Kidney epithelial cell (primary cell): ENCODE data around the gene DNAJC19. TPM values are rescaled to one million over a fixed set of nuclear protein-coding genes. Genes with fewer than 3 reads are reported as not detected.
A peak's percentile ranks its signal among the peaks of the same experiment; 100 is the strongest.

Experiments
- DNase-seq: peaks from one replicate; pipeline ENCODE4 v3.0.0-alpha.2; 2010; ENCODE audit warnings: low read depth
- H3K27me3 ChIP-seq: 2 replicates; pipeline ENCODE4 v1.6.0; 2011; ENCODE audit warnings: low read length; ENCODE audit not compliant: control insufficient read depth, insufficient read depth
- H3K36me3 ChIP-seq: 2 replicates; pipeline ENCODE4 v1.5.1; 2011; ENCODE audit warnings: low read length; ENCODE audit not compliant: control insufficient read depth, insufficient read depth
- H3K4me3 ChIP-seq: 2 replicates; pipeline ENCODE4 v1.5.1; 2011; ENCODE audit warnings: low read depth, mild to moderate bottlenecking, control low read depth, low read length
- total RNA-seq: library from RNA; depleted of rRNA; stranded (reverse); fragments of >200 nt; gene quantifications from 2 replicates; pipeline ENCODE4 v1.2.3, GENCODE V29; 2015
- TF ChIP-seq, protein P1 (sequence below): IDR thresholded peaks from 2 replicates; pipeline ENCODE4 v1.5.1; 2011; ENCODE audit warnings: mild to moderate bottlenecking, moderate library complexity, low read length, control low read depth, inconsistent platforms; ENCODE audit not compliant: insufficient read depth, poor library complexity, severe bottlenecking

Gene DNAJC19
- total RNA-seq = 18.3 and 25.4 TPM in 2 replicates

DNA sequence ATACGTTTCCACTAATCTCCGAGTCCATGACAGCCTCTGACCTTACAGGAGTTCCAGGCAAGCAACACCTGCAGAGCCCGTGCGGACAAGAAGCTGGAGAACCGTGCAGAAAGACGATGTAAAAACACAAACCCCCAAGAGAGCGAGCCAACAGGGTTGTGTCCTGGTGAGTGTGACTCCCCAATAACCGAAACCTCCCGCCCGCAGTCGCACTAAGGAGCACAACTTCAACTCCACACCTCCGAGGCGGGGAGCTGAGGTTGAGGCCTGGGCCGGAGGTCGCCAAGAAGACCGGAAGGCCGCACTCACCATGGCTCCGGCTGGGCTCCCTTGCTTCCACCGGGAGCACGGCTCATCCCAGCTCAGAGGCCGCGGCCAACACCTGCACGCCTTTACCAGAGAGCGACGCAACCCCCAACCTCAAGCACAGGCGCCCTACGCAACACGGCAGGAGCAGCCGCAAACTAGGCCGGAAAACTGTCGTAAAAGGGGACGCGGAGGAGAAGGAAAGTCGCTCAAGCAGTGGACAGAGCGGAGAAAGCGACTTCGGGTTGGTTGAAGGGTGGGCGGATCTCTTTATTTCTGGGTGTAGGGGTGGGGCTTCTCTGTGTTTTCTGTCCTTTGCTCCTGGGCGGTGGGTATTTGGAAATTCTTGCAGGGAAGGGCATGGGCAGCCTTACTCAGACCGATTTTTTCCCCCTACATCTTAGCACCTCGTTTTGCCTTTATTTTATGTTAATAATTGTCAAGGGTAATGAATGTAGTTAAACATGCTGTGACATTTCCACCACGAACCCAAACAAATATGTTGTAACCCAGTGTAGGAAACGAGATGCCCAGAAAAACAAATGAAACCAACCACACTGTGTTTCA is at the start of gene DNAJC19:
Gene DNAJC19 (minus strand): TSS at position 446 of the 873 bp plus-strand sequence. CDS start 134 bp downstream, at position 312.
- Histone ChIP-seq H3K27me3 (no peaks in the 10 kb centered on the region), H3K4me3 (peak within 1 kb of the TSS; percentile 84), H3K36me3 (no peaks in the 10 kb centered on the region)
- TF ChIP-seq, protein P1, sequence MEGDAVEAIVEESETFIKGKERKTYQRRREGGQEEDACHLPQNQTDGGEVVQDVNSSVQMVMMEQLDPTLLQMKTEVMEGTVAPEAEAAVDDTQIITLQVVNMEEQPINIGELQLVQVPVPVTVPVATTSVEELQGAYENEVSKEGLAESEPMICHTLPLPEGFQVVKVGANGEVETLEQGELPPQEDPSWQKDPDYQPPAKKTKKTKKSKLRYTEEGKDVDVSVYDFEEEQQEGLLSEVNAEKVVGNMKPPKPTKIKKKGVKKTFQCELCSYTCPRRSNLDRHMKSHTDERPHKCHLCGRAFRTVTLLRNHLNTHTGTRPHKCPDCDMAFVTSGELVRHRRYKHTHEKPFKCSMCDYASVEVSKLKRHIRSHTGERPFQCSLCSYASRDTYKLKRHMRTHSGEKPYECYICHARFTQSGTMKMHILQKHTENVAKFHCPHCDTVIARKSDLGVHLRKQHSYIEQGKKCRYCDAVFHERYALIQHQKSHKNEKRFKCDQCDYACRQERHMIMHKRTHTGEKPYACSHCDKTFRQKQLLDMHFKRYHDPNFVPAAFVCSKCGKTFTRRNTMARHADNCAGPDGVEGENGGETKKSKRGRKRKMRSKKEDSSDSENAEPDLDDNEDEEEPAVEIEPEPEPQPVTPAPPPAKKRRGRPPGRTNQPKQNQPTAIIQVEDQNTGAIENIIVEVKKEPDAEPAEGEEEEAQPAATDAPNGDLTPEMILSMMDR = no peak
- peak; percentile 88 for DNase-seq

DNA sequence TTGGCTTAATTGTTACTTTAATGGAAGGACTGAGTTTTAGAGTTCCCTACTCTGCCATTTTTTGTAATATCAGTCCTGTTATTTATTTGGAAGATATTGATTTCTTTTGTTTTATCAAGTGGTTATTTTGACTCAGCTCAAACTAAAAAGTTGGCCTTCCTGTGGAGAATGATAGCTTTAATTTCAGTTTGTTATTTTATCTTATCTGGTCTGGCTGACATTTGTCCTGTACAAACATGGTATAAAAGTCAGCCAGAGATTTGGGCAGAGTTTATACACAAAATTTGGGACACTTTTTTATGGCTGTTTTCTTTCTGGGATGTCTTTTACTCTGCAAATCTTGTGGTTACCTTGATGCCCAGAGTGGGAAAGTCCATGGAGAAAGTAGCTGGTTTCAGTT is 41.4 kb upstream of the DNAJC19 start:
- Histone ChIP-seq H3K4me3 (no peak overlapping the region), H3K36me3 (no peaks in the 10 kb centered on the region), H3K27me3 (no peaks in the 10 kb centered on the region)
- DNase-seq = no peak
- TF ChIP-seq, protein P1 = no peak

DNA sequence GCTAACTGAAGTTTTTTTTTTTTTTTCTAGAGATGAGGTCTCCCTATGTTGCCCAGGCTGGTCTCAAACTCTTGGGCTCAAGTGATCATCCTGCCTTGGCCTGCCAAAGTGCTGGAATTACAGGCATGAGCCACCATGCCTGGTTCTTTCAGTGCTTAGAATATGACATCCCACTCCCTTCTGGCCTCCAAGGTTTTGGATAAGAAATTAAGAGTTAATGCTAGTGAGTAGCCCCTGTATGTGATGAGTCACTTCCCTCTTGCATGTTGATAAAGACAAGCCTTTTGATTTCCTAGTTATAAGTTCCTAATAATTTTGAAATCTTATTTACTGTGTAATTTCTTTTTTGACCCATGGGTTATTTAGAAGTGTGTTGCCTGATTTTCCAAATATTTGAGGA is 35.7 kb upstream of the DNAJC19 start:
- TF ChIP-seq, protein P1 = no peak
- H3K27me3 ChIP-seq = no peaks in the 10 kb centered on the region
- H3K4me3 ChIP-seq = no peak overlapping the region
- DNase-seq = no peak
- no peaks in the 10 kb centered on the region for H3K36me3 ChIP-seq

DNA sequence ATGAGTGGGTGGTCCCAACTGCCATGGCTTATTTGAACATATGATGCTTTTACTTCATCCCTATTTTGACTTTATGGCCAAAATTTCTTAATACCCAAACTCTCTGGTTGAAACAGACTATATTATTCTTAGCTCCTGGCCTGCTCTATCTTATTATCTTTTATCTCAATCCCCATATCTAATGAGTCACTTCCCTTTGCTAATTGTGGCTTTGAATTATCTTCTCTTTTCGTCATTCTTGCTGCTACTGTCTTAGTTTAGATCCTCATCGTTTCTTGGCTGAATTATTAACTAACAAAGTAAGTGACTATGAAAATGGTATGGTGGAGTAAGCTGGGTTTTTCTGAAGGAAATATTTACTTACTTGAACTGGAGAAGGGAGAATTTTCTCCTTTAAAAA is 28.2 kb upstream of the DNAJC19 start:
- Histone ChIP-seq H3K4me3 (no peak overlapping the region), H3K27me3 (no peaks in the 10 kb centered on the region), H3K36me3 (no peaks in the 10 kb centered on the region)
- DNase-seq = no peak
- TF ChIP-seq, protein P1 = no peak

DNA sequence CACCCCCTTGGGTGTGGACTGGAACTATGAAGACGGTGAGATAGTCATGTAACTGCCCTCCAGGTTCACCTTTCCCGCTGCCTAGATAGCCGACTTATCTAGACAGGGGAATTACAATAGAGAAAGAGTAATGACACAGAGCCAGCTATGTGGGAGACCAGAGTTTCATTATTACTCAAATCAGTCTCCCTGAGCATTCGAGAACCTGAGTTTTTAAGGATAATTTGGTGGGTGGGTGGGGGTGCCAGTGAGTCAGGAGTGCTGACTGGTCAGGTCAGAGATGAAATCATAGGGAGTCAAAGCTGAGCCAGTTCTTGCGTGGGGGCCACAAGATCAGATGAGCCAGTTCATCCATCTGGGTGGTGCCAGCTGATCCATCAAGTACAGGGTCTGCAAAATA is 19.7 kb upstream of the DNAJC19 start:
- no peaks in the 10 kb centered on the region for H3K36me3 ChIP-seq
- no peaks in the 10 kb centered on the region for H3K27me3 ChIP-seq
- no peak overlapping the region for H3K4me3 ChIP-seq
- TF ChIP-seq, protein P1 = no peak
- DNase-seq = no peak
